Stomach (tissue), 9 donors: ENCODE measurements around the gene ADAM19. TPM values are rescaled to one million over a fixed set of nuclear protein-coding genes. Genes with fewer than 3 reads are reported as not detected.

Experiments used
- DNase-seq, 2 donors: peaks; one replicate each; pipeline versions ENCODE4 v3.0.0 to v3.0.0-alpha.2; 2013 to 2019
- H3K27ac ChIP-seq, 5 donors: fragments of 200-600 bp in 4 of 5; sonication (generic) in 4 of 5; one replicate each; pipeline ENCODE4 v1.5.1; 2013 to 2019; ENCODE audit warnings: mild to moderate bottlenecking in 1 of 5, moderate library complexity in 1 of 5
- H3K27me3 ChIP-seq, 3 donors: fragments of 200-600 bp; sonication (generic); one replicate each; pipeline ENCODE4 v1.5.1; 2017 to 2019; ENCODE audit warnings: mixed run types in 1 of 3
- H3K36me3 ChIP-seq, 4 donors: fragments of 200-600 bp; sonication (generic); 1 replicate in 3 of 4; 2 replicates in 1 of 4; pipeline ENCODE4 v1.5.1; 2016 to 2019
- H3K4me1 ChIP-seq, 4 donors: fragments of 200-600 bp; sonication (generic); one replicate each; pipeline ENCODE4 v1.5.1; 2016 to 2019
- H3K4me3 ChIP-seq, 4 donors: fragments of 200-600 bp; sonication (generic) in 3 of 4; one replicate each; pipeline ENCODE4 v1.5.1; 2016 to 2019; ENCODE audit warnings: mild to moderate bottlenecking in 1 of 4
- H3K9me3 ChIP-seq, 4 donors: fragments of 200-600 bp; sonication (generic); one replicate each; pipeline ENCODE4 v1.5.1; 2016 to 2019
- EP300 ChIP-seq: sonication (generic); formaldehyde crosslinking; IDR thresholded peaks from one replicate; pipeline ENCODE4 v1.6.1; 2017; ENCODE audit warnings: antibody characterized with exemption
- POLR2A ChIP-seq, 4 donors: fragments of 450-650 bp; IDR thresholded peaks; one replicate each; pipeline ENCODE4 v1.6.1; 2016; ENCODE audit warnings: antibody characterized with exemption in 4 of 4, control low read depth in 2 of 4, mild to moderate bottlenecking in 1 of 4, moderate library complexity in 1 of 4
- POLR2AphosphoS5 ChIP-seq, 3 donors: sonication (generic); formaldehyde crosslinking; IDR thresholded peaks; one replicate each; pipeline ENCODE4 v1.6.1; 2016; ENCODE audit warnings: antibody characterized with exemption in 3 of 3
- whole genome bisulfite sequencing, 5 donors: extraction: QIAGEN DNeasy Blood & Tissue Kit in 3 of 5; methylation state at CpG; one replicate each; pipeline versions ENCODE4 v1.1.5 to v1.1.7; 2013 to 2018; 5-methylcytosine and 5-hydroxymethylcytosine counted together
- intact Hi-C: fragments of 100-400 bp; cut with DNase I; formaldehyde crosslinking; loops from one replicate; pipeline ENCODE4 v1.15.1; 2023; ENCODE audit warnings: low total_unique reads
- polyA plus RNA-seq, 3 donors: library from polyadenylated mRNA; stranded (reverse); fragments of 200-250 nt; gene quantifications; one replicate each; pipeline ENCODE4 v1.2.3, GENCODE V29; 2013
- total RNA-seq, 5 donors: library from RNA; depleted of rRNA; stranded (reverse); fragments of >200 nt; gene quantifications; one replicate each; pipeline versions ENCODE4 v1.1.0 to v1.2.3, GENCODE V29; 2014 to 2016
- TF ChIP-seq, protein P1 (sequence below), 7 experiments: fragments of 450-650 bp in 4 of 7; fragments of 200-600 bp in 3 of 7; sonication (generic) in 3 of 7; IDR thresholded peaks; one replicate each; pipeline ENCODE4 v1.5.1; 2016 to 2019; ENCODE audit warnings: antibody characterized with exemption in 7 of 7, control low read depth in 2 of 7, mild to moderate bottlenecking in 1 of 7
- donor health status: healthy with polysubstance abuse.
- donor health status: Bipolar disorder and iron deficiency.
- donor health status: healthy.

Gene ADAM19
- total and polyA plus RNA-seq, 8 donors, result 1.2 to 42.8 (median 6.4) TPM

- no peak for DNase-seq
- no peak for TF ChIP-seq POLR2AphosphoS5 (IDR thresholded peaks at IDR 0.05)
- TF ChIP-seq, protein P1, sequence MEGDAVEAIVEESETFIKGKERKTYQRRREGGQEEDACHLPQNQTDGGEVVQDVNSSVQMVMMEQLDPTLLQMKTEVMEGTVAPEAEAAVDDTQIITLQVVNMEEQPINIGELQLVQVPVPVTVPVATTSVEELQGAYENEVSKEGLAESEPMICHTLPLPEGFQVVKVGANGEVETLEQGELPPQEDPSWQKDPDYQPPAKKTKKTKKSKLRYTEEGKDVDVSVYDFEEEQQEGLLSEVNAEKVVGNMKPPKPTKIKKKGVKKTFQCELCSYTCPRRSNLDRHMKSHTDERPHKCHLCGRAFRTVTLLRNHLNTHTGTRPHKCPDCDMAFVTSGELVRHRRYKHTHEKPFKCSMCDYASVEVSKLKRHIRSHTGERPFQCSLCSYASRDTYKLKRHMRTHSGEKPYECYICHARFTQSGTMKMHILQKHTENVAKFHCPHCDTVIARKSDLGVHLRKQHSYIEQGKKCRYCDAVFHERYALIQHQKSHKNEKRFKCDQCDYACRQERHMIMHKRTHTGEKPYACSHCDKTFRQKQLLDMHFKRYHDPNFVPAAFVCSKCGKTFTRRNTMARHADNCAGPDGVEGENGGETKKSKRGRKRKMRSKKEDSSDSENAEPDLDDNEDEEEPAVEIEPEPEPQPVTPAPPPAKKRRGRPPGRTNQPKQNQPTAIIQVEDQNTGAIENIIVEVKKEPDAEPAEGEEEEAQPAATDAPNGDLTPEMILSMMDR (IDR thresholded peaks at IDR 0.05), result no peak
- TF ChIP-seq POLR2A (IDR thresholded peaks at IDR 0.05), result no peak
- TF ChIP-seq EP300, result no peak
- no peaks in the 10 kb centered on the region for H3K27me3 ChIP-seq
- WGBS, 5 donors, result 89 to 95% (median 93%) methylated on average over 3 of the region's 3 CpGs
- peaks cover 0 to 34% (median 14%) of the 10 kb centered on the region in 4 donors for H3K4me1 ChIP-seq
- no peak overlapping the region for H3K4me3 ChIP-seq
- intact Hi-C loops, result no loop called here
- peak overlapping the region in 4 of 5 donors; percentile 27 to 79 (median 56) for H3K27ac ChIP-seq
- no peaks in the 10 kb centered on the region for H3K36me3 ChIP-seq
- H3K9me3 ChIP-seq, result no peaks in the 10 kb centered on the region
These were observed 125.6 kb downstream of the ADAM19 start for GRCh38 chr5:157450024-157450423.

- Histone ChIP-seq H3K27me3 (no peaks in the 10 kb centered on the region), H3K4me3 (no peak overlapping the region), H3K36me3 (no peaks in the 10 kb centered on the region), H3K27ac (peak overlapping the region in 4 of 5 donors; percentile 27 to 79 (median 56)), H3K4me1 (peaks cover 0 to 34% (median 14%) of the 10 kb centered on the region in 4 donors), H3K9me3 (no peaks in the 10 kb centered on the region)
- intact Hi-C loops, result no loop called here
- 20 to 45% (median 26%) methylated on average over 6 of the region's 6 CpGs for WGBS, 5 donors
- peak; percentile 73 to 80 for DNase-seq
- TF ChIP-seq POLR2A (IDR thresholded peaks at IDR 0.05), result no peak
- TF ChIP-seq, protein P1 (IDR thresholded peaks at IDR 0.05), result no peak
- TF ChIP-seq EP300, result no peak
- no peak for TF ChIP-seq POLR2AphosphoS5 (IDR thresholded peaks at IDR 0.05)
These were observed 126.4 kb downstream of the ADAM19 start for GRCh38 chr5:157449011-157449723.

- Histone ChIP-seq H3K36me3 (no peaks in the 10 kb centered on the region), H3K4me3 (peak overlapping the region in 1 of 4 donors; percentile 26), H3K27me3 (no peaks in the 10 kb centered on the region), H3K27ac (peak overlapping the region; percentile 65 to 83 (median 70)), H3K9me3 (no peaks in the 10 kb centered on the region), H3K4me1 (peaks cover 0 to 39% (median 14%) of the 10 kb centered on the region in 4 donors)
- intact Hi-C loops, result no loop called here
- 33 to 58% (median 43%) methylated on average over 11 to 13 of the region's 13 CpGs for WGBS, 5 donors
- peak; percentile 76 to 93 for DNase-seq
- TF ChIP-seq, protein P1 (IDR thresholded peaks at IDR 0.05), result no peak
- TF ChIP-seq POLR2A (IDR thresholded peaks at IDR 0.05), result peak in 1 of 4 donors; percentile 15
These were observed 128.4 kb downstream of the ADAM19 start for GRCh38 chr5:157447201-157447637.

DNA sequence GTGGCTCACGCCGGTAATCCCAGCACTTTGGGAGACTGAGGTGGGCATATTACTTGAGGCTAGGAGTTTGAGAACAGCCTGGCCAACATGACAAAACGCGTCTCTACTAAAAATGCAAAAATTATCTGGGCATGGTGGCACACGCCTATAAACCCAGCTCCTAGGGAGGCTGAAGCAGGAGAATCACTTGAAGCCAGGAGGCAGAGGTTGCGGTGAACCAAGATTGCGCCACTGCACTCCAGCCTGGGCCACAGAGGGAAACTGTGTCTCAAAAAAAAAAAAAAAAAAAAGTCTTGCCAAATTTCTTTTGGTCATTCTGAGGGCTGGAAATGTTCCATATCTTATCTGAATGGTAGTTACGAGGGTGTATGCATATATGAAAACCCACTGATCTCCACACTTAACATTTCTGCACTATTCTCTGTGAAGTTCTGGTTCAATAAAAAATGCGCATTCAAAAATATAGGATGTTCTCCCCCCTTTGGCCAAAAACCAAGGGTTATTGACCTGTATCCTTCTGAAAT is 129.1 kb downstream of the ADAM19 start:
- WGBS, 5 donors, result 47 to 73% (median 63%) methylated on average over 9 of the region's 9 CpGs
- intact Hi-C loops, result no loop called here
- Histone ChIP-seq H3K9me3 (no peaks in the 10 kb centered on the region), H3K27ac (peak overlapping the region in 4 of 5 donors; percentile 65 to 79 (median 68)), H3K36me3 (no peaks in the 10 kb centered on the region), H3K4me3 (no peak overlapping the region), H3K27me3 (no peaks in the 10 kb centered on the region), H3K4me1 (peaks cover 0 to 39% (median 14%) of the 10 kb centered on the region in 4 donors)
- DNase-seq, result no peak
- no peak for TF ChIP-seq EP300
- TF ChIP-seq, protein P1 (IDR thresholded peaks at IDR 0.05), result no peak
- TF ChIP-seq POLR2A (IDR thresholded peaks at IDR 0.05), result no peak
- no peak for TF ChIP-seq POLR2AphosphoS5 (IDR thresholded peaks at IDR 0.05)
